ENCODE results near the gene MAPK4.
"Not testable (repeated sequence)": the region's sequence is repeated elsewhere in the genome, so short reads cannot be mapped to it uniquely, and the experiment has no call there.

MAPK4 gene

DNA sequence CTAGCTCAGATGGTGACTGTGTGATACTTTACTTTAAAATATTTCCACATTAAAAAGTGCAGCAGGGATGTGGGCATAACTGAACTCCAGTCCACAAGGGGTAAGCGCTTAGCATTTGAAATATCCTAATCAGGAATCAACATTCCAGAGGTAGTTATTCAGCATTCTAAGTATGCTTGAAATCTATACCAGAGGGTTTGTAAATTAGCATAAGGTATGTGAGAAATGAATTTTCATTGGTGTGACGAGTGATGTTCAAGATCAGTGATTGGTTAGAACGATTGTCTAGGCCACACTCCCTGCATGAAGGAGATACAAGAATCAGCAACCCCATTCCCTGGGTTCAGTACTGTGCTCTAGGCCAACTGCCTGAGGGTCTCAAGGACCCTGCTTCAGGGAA, 42.6 kb downstream of the MAPK4 start:
- Histone ChIP-seq H3K36me3 (ENCODE audit: control insufficient read depth in 2 of 2, insufficient read depth in 2 of 2, low read length in 2 of 2) (no peaks in the 10 kb centered on the region), H3K4me1 (ENCODE audit: control insufficient read depth in 2 of 2, insufficient read depth in 2 of 2, low read length in 2 of 2) (no peaks in the 10 kb centered on the region), H3K27me3 (ENCODE audit: control insufficient read depth in 2 of 2, insufficient read depth in 2 of 2, low read length in 2 of 2) (no peaks in the 10 kb centered on the region)

DNA sequence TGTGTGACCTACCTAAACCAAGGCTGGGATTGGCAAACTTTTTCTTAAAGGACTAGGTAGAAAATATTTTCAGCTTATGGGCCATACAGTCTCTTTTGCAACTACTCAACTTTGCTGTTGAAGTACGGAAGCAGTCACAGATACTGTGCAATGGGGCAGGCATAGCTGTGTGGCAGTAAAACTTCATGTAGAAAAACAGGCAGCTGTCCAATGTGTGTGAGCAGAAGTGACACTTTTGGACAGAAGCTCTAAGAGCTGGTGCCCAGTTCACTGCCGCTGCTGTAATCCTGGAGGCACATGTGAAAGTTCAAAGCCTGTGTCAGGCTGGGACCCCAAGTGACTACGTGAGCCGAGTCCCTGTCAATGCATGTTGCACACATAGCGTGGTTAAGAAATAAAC, 46.7 kb downstream of the MAPK4 start:
- Histone ChIP-seq H3K27ac (ENCODE audit: low read depth in 2 of 2, low read length in 2 of 2) (no peak overlapping the region), H3K9ac (ENCODE audit: low read depth in 1 of 2, low read length in 2 of 2) (no peak overlapping the region), H3K27me3 (ENCODE audit: control insufficient read depth in 2 of 2, insufficient read depth in 2 of 2, low read length in 2 of 2) (no peaks in the 10 kb centered on the region), H3K4me3 (ENCODE audit: low read length in 2 of 2) (no peak overlapping the region), H3K4me1 (ENCODE audit: control insufficient read depth in 2 of 2, insufficient read depth in 2 of 2, low read length in 2 of 2) (no peaks in the 10 kb centered on the region), H3K9me3 (ENCODE audit: control insufficient read depth in 2 of 2, low read length in 2 of 2) (no peaks in the 10 kb centered on the region), H3K36me3 (ENCODE audit: control insufficient read depth in 2 of 2, insufficient read depth in 2 of 2, low read length in 2 of 2) (no peaks in the 10 kb centered on the region)

More for the DNA sequence above, 42.6 kb downstream of the MAPK4 start:
- Histone ChIP-seq H3K9me3 (ENCODE audit: control insufficient read depth in 2 of 2, low read length in 2 of 2) (no peaks in the 10 kb centered on the region), H3K27ac (ENCODE audit: low read depth in 2 of 2, low read length in 2 of 2) (no peak overlapping the region), H3K4me3 (ENCODE audit: low read length in 2 of 2) (no peak overlapping the region), H3K9ac (ENCODE audit: low read depth in 1 of 2, low read length in 2 of 2) (no peak overlapping the region)

DNA sequence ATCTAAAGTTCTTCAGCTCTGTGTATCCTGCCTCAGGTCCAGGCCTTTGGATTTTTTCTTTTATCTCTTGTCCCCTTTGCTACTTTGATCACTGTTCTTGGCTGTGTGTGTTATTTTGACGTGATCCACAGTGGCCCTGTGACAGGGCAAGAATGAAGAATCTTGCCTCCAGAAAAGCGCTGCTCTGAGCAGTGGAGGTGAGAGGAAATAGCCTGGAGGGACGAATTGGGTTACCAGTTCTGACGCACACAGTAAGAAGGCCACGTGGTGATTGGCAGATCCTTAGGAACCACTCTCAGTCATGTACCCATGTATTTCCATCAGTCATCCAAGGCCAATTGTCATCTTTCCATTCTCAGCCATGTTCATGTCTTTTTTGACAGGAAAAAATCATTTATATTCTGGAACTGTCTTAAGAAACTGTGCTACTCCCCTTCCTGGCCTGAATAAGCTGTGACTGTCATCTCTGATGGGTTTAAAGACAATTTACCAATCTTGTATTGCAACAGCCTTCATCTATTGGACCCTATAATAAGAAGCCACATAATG, 47.6 kb downstream of the MAPK4 start:
- no peak overlapping the region for H3K9ac ChIP-seq (ENCODE audit: low read depth in 1 of 2, low read length in 2 of 2)
- no peak overlapping the region for H3K4me3 ChIP-seq (ENCODE audit: low read length in 2 of 2)
- no peaks in the 10 kb centered on the region for H3K9me3 ChIP-seq (ENCODE audit: control insufficient read depth in 2 of 2, low read length in 2 of 2)
- H3K36me3 ChIP-seq (ENCODE audit: control insufficient read depth in 2 of 2, insufficient read depth in 2 of 2, low read length in 2 of 2), result no peaks in the 10 kb centered on the region
- H3K27me3 ChIP-seq (ENCODE audit: control insufficient read depth in 2 of 2, insufficient read depth in 2 of 2, low read length in 2 of 2), result no peaks in the 10 kb centered on the region
- H3K27ac ChIP-seq (ENCODE audit: low read depth in 2 of 2, low read length in 2 of 2), result no peak overlapping the region
- no peaks in the 10 kb centered on the region for H3K4me1 ChIP-seq (ENCODE audit: control insufficient read depth in 2 of 2, insufficient read depth in 2 of 2, low read length in 2 of 2)

DNA sequence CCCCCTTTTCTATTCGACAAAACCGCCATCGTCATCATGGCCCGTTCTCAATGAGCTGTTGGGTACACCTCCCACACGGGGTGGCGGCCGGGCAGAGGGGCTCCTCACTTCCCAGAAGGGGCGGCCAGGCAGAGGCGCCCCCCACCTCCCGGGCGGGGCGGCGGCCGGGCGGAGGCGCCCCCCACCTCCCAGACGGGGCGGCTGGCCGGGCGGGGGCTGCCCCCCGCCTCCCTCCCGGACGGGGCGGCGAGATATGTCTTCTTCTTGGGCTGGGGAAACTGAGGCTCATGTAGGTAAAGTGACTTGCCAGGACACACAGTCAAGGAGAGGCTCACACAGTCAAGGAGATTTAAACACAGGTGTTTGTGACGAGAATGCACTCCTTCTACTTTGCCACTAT, 49.3 kb downstream of the MAPK4 start:
- H3K27me3 ChIP-seq (ENCODE audit: control insufficient read depth in 2 of 2, insufficient read depth in 2 of 2, low read length in 2 of 2); H3K9me3 ChIP-seq (ENCODE audit: control insufficient read depth in 2 of 2, low read length in 2 of 2); H3K9ac ChIP-seq (ENCODE audit: low read depth in 1 of 2, low read length in 2 of 2); H3K27ac ChIP-seq (ENCODE audit: low read depth in 2 of 2, low read length in 2 of 2); H3K4me1 ChIP-seq (ENCODE audit: control insufficient read depth in 2 of 2, insufficient read depth in 2 of 2, low read length in 2 of 2); H3K36me3 ChIP-seq (ENCODE audit: control insufficient read depth in 2 of 2, insufficient read depth in 2 of 2, low read length in 2 of 2); H3K4me3 ChIP-seq (ENCODE audit: low read length in 2 of 2): not testable (repeated sequence)

DNA sequence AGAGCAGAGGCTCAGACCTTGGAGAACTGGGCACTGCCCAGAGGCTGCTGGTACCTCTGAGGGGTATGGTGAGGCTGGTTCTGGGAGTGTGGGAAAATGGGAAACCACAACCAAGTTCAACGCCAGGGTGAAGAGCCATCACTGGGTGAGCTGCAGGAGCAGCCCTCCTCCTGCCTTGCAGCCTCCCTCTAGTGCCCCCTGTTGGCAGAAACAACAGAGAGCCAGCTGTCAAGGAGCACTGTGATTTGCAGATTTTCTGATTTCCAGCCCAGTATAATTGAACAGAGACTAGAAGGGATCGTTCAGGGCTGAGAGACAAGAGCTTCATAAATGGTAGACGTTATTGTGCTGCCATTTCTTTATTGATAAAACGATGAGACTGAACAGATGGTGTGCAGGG, 50.5 kb downstream of the MAPK4 start:
- no peaks in the 10 kb centered on the region for H3K4me1 ChIP-seq (ENCODE audit: control insufficient read depth in 2 of 2, insufficient read depth in 2 of 2, low read length in 2 of 2)
- no peaks in the 10 kb centered on the region for H3K27me3 ChIP-seq (ENCODE audit: control insufficient read depth in 2 of 2, insufficient read depth in 2 of 2, low read length in 2 of 2)
- H3K9me3 ChIP-seq (ENCODE audit: control insufficient read depth in 2 of 2, low read length in 2 of 2), result peaks cover 0 to 2% of the 10 kb centered on the region in 2 donors
- no peak overlapping the region for H3K9ac ChIP-seq (ENCODE audit: low read depth in 1 of 2, low read length in 2 of 2)
- H3K36me3 ChIP-seq (ENCODE audit: control insufficient read depth in 2 of 2, insufficient read depth in 2 of 2, low read length in 2 of 2), result no peaks in the 10 kb centered on the region
- no peak overlapping the region for H3K27ac ChIP-seq (ENCODE audit: low read depth in 2 of 2, low read length in 2 of 2)
- H3K4me3 ChIP-seq (ENCODE audit: low read length in 2 of 2), result no peak overlapping the region

DNA sequence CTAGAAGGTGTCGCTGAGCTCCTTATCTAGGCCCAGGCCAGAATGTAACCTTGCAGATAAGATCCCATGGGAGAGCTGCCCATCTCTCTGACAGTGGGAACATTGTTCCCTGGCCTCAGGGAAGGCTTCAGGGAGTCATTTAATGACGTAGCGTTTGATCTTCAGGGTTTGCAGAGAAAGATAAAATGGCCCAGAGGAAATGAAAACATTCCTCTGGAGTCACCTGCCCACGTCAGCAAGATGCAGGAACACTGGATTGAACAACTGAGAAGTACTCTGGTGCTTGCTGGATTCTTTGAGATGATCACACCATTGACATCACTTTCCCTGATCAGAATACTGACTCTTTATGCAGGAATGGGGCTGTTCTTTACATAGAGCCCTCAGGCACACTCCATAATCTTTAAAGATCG, 51.6 kb downstream of the MAPK4 start:
- Histone ChIP-seq H3K9ac (ENCODE audit: low read depth in 1 of 2, low read length in 2 of 2) (no peak overlapping the region), H3K4me3 (ENCODE audit: low read length in 2 of 2) (no peak overlapping the region), H3K9me3 (ENCODE audit: control insufficient read depth in 2 of 2, low read length in 2 of 2) (peaks cover 0 to 2% of the 10 kb centered on the region in 2 donors), H3K27ac (ENCODE audit: low read depth in 2 of 2, low read length in 2 of 2) (no peak overlapping the region), H3K36me3 (ENCODE audit: control insufficient read depth in 2 of 2, insufficient read depth in 2 of 2, low read length in 2 of 2) (no peaks in the 10 kb centered on the region), H3K27me3 (ENCODE audit: control insufficient read depth in 2 of 2, insufficient read depth in 2 of 2, low read length in 2 of 2) (no peaks in the 10 kb centered on the region), H3K4me1 (ENCODE audit: control insufficient read depth in 2 of 2, insufficient read depth in 2 of 2, low read length in 2 of 2) (no peaks in the 10 kb centered on the region)

DNA sequence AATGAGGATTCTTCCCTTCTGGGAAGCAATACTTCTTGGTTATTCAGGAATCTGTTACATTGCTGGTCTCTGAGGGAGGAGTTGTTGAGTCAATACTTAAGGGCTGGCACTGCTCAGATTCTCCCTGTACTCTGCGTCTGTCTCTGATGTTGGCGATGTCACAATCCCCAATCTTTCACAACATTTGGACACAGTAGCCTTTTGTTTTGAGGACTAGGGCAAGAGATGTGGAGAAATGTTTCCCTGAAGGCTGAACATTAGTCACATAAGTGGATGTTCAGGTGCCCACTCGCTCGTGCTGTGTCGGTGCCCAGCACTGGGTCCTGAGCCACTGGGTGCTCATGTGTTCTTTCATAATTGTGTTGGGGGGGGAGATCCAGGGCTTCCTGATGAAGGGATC, 55.0 kb downstream of the MAPK4 start:
- Histone ChIP-seq H3K4me3 (ENCODE audit: low read length in 2 of 2) (no peak overlapping the region), H3K9me3 (ENCODE audit: control insufficient read depth in 2 of 2, low read length in 2 of 2) (peaks cover 0 to 2% of the 10 kb centered on the region in 2 donors)

DNA sequence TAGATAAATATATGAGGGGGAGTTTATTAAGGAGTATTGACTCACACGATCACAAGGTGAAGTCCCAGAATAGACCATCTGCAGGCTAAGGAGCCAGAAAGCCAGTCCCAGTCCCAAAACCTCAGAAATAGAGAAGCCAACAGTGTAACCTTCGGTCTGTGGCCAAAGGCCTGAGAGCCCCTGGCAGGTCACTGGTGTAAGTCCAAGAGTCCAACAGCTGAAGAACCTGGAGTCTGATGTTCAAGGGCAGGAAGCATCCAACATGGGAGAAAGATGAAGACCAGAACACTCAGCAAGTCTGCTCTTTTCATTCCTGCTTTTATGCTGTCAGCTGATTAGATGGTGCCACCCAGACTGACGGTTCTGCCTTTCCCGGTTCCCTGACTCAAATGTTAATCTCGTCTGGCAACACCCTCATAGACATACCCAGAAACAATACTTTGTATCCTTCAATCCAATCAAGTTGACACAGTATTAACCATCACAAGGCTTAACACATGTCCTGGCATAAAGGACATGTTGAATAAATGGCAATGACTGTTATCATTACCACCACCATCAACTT, 56.7 kb downstream of the MAPK4 start:
- H3K27me3 ChIP-seq (ENCODE audit: control insufficient read depth in 2 of 2, insufficient read depth in 2 of 2, low read length in 2 of 2), result no peaks in the 10 kb centered on the region
- no peaks in the 10 kb centered on the region for H3K36me3 ChIP-seq (ENCODE audit: control insufficient read depth in 2 of 2, insufficient read depth in 2 of 2, low read length in 2 of 2)
- no peak overlapping the region for H3K4me3 ChIP-seq (ENCODE audit: low read length in 2 of 2)
- H3K27ac ChIP-seq (ENCODE audit: low read depth in 2 of 2, low read length in 2 of 2), result no peak overlapping the region
- H3K9me3 ChIP-seq (ENCODE audit: control insufficient read depth in 2 of 2, low read length in 2 of 2), result peaks cover 0 to 2% of the 10 kb centered on the region in 2 donors
- H3K4me1 ChIP-seq (ENCODE audit: control insufficient read depth in 2 of 2, insufficient read depth in 2 of 2, low read length in 2 of 2), result no peaks in the 10 kb centered on the region
- H3K9ac ChIP-seq (ENCODE audit: low read depth in 1 of 2, low read length in 2 of 2), result no peak overlapping the region

More for the DNA sequence above, 55.0 kb downstream of the MAPK4 start:
- Histone ChIP-seq H3K27ac (ENCODE audit: low read depth in 2 of 2, low read length in 2 of 2) (no peak overlapping the region), H3K9ac (ENCODE audit: low read depth in 1 of 2, low read length in 2 of 2) (no peak overlapping the region), H3K4me1 (ENCODE audit: control insufficient read depth in 2 of 2, insufficient read depth in 2 of 2, low read length in 2 of 2) (no peaks in the 10 kb centered on the region), H3K27me3 (ENCODE audit: control insufficient read depth in 2 of 2, insufficient read depth in 2 of 2, low read length in 2 of 2) (no peaks in the 10 kb centered on the region), H3K36me3 (ENCODE audit: control insufficient read depth in 2 of 2, insufficient read depth in 2 of 2, low read length in 2 of 2) (no peaks in the 10 kb centered on the region)

DNA sequence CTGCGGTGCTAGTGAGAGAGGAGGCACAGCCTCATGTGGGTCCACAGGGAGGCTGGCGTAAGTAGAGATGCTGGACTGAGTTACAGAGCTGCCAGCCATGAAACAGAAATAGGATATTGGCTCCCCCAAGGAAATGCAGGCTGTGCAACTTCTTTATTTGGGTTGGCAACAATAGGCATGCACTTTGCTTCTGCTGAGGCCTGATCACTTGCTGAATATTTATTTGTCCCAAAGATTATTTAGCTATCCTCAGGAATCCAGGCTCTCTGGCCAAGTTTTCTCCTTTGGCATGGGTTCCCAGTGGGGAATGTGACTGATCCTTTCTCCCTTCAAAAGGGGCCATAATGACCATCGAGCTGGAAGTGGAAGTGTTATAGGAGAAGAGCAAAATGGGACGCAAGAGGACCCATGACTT, 60.0 kb downstream of the MAPK4 start:
- no peaks in the 10 kb centered on the region for H3K36me3 ChIP-seq (ENCODE audit: control insufficient read depth in 2 of 2, insufficient read depth in 2 of 2, low read length in 2 of 2)
- H3K27me3 ChIP-seq (ENCODE audit: control insufficient read depth in 2 of 2, insufficient read depth in 2 of 2, low read length in 2 of 2), result no peaks in the 10 kb centered on the region
- H3K9ac ChIP-seq (ENCODE audit: low read depth in 1 of 2, low read length in 2 of 2), result no peak overlapping the region
- no peak overlapping the region for H3K4me3 ChIP-seq (ENCODE audit: low read length in 2 of 2)
- H3K4me1 ChIP-seq (ENCODE audit: control insufficient read depth in 2 of 2, insufficient read depth in 2 of 2, low read length in 2 of 2), result no peaks in the 10 kb centered on the region
- H3K27ac ChIP-seq (ENCODE audit: low read depth in 2 of 2, low read length in 2 of 2), result no peak overlapping the region
- H3K9me3 ChIP-seq (ENCODE audit: control insufficient read depth in 2 of 2, low read length in 2 of 2), result no peaks in the 10 kb centered on the region

DNA sequence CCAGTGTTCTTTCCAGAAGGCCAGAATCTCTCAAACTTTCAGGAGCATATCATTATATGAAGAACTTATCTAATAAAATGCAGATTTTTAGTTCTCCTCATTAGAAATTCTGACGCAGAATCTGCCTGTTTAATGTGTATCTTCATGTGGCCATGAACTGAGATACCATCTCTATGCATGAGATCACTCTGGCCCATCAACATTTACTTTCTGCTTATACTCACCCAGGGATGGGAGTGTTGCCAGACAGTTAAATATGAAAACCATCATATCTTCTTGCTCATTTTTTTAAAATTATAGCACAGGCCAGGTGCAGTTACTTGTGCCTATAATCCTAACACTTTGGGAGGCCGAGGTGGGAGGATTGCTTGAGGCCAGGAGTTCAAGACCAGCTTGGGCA, 60.4 kb downstream of the MAPK4 start:
- Histone ChIP-seq H3K36me3 (ENCODE audit: control insufficient read depth in 2 of 2, insufficient read depth in 2 of 2, low read length in 2 of 2) (no peaks in the 10 kb centered on the region), H3K27me3 (ENCODE audit: control insufficient read depth in 2 of 2, insufficient read depth in 2 of 2, low read length in 2 of 2) (no peaks in the 10 kb centered on the region), H3K4me3 (ENCODE audit: low read length in 2 of 2) (no peak overlapping the region), H3K4me1 (ENCODE audit: control insufficient read depth in 2 of 2, insufficient read depth in 2 of 2, low read length in 2 of 2) (no peaks in the 10 kb centered on the region), H3K9ac (ENCODE audit: low read depth in 1 of 2, low read length in 2 of 2) (no peak overlapping the region), H3K9me3 (ENCODE audit: control insufficient read depth in 2 of 2, low read length in 2 of 2) (no peaks in the 10 kb centered on the region), H3K27ac (ENCODE audit: low read depth in 2 of 2, low read length in 2 of 2) (no peak overlapping the region)

DNA sequence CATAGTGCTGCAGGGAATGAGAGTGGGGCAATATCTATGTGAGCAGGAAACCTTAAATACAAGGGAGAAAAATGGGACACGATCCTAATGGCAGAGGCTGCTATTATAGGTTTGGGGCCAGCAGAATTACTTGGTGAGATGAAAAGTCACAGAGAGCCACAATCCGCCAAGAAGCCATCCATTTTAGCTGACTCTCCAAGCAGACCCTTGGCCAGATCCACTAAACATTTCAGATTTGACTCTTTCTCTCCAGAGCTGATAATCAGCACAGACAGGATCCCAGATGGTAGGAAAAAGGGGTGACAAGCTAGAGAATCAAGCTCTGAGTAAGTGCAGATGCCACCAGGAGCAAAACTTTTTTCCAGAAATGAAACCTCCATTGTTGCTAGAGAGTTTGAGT, 61.5 kb downstream of the MAPK4 start:
- no peaks in the 10 kb centered on the region for H3K27me3 ChIP-seq (ENCODE audit: control insufficient read depth in 2 of 2, insufficient read depth in 2 of 2, low read length in 2 of 2)

More for the DNA sequence above, 61.5 kb downstream of the MAPK4 start:
- H3K36me3 ChIP-seq (ENCODE audit: control insufficient read depth in 2 of 2, insufficient read depth in 2 of 2, low read length in 2 of 2), result no peaks in the 10 kb centered on the region
- no peak overlapping the region for H3K27ac ChIP-seq (ENCODE audit: low read depth in 2 of 2, low read length in 2 of 2)
- no peaks in the 10 kb centered on the region for H3K4me1 ChIP-seq (ENCODE audit: control insufficient read depth in 2 of 2, insufficient read depth in 2 of 2, low read length in 2 of 2)
- H3K9me3 ChIP-seq (ENCODE audit: control insufficient read depth in 2 of 2, low read length in 2 of 2), result no peaks in the 10 kb centered on the region
- H3K4me3 ChIP-seq (ENCODE audit: low read length in 2 of 2), result no peak overlapping the region
- no peak overlapping the region for H3K9ac ChIP-seq (ENCODE audit: low read depth in 1 of 2, low read length in 2 of 2)
